Measurements from ENCODE around the gene PM20D2.

The PM20D2 gene

DNA sequence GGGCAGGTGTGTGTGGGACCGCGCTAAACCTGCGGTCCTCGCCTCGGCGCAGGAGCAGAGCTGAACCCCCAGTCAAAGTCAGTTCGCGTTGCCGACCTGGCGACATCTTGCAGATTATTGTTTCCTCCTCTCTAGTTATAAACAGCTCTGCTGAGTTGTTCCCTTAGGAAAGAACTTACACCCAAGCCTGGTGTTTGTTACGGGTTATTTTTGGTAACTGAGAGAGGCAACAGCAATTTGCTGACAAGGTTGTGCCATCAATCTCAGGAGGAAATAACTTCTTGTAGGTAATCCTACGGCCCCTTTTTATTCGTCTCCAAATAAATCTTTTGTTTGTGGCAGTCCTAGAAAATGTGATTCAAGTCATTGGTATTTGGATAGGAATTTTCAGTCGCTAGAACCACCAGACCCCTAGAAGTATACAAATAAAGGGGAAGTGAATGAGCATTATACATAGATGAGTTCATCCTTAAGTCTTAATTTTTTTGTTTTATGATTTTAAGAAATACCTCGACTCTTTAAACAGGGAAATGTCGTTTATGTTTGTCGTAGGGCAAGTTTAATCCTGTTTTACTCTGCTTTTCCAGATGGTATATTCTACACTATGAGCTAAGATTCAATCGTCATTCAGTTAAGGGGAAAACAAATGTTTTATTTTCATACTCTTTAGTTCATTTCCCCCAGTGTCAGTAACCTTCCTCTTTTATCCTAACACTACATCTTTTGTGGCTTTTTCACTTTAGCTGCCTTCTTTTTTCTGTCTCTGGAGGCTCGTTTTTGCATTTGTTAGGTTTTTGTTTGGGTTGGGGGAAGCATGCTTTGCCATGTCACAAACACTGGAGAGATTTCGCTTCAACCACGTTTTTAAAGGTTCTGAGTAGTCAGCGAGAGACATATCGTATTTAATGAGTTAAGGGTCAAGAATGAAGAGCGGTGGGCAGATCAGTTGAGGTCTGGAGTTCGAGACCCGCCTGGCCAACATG is 1.2 kb downstream of the PM20D2 start:
- DNase-seq = peak; percentile 57

DNA sequence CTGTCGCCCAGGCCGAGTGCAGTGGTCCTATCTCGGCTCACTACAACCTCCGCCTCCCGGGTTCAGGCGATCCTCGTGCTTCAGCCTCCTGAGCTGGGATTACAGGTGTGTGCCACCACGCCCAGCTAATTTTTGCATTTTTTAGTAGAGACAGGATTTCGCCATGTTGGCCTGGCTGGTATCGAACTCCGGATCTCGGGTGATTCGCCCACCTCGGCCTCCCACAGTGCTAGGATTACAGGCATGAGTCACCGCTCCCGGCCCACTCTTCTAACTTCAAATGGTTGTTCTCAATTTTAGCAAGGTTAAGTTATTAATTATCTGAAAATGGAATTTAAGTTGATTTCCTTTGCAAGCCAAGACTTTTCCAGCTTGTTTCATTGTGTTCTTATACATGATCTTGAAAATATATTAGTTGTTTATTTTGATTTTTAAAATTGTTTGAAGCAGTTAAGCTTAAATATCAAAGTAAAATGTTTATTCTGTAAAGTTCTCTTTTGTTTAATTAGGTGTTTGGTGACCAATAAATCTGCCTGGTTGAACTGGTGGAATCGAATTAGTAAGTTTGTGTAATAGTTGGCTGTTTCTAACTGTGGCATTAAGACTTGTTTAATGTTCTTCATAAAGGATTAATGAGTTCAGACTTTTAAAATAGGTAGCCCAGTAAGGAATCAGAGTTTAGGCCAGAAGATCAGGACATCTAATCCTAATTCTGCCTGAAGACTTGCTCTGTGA is 2.3 kb downstream of the PM20D2 start:
- DNase-seq = peak; percentile 14

DNA sequence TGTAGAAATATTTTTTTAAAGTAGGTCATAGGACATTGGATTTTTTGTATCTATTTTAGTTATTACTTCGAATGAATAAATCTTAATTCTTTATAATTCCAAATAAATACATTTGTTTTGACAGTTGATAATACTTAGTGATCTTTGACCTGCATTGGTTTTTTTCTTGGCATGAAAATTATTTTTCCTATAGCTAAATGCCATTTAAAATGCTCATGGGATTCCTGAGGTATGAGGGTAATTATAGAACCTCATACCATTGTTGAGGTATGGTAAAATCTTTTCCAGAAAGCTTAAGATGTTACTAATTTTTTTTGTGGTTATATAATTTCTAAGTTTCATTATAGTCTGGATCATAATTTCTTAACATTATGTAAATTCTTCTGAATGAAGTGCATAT is 8.3 kb downstream of the PM20D2 start:
- no peak for DNase-seq

DNA sequence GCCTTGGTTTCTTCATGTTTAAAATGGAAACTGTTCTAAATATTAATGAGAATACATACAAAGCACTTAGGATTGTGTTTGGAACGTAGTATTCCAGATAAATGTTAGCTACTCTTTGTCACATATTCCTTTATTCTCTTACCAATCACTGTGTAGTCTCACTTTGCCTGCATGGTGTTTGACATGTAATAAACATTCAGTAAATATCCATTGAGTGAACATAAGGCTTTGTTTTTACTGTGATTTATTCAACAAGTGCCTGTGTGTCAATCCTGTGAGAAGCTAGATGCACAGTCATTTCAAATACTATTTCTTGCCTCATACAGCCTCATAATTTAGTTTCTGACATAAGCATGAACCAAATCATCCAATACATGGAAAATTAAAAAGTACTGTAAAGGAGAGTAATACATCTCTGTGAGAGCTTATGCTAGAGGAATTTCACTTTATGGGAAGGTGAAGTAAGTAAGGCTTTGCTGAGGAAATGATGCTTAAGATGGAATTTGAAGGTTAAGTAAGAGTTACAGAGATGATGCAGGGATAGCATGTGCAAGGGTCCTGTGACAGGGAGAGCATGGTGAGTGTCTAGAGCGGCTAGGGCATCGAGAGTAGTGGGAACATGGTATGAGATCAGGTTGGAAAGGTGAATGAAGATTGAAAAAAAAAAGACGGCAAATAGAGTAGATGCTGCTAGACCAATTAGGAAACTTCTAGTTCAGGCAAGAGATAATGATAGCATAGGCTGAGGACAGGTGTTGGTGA is 14.7 kb downstream of the PM20D2 start:
- no peak for DNase-seq

DNA sequence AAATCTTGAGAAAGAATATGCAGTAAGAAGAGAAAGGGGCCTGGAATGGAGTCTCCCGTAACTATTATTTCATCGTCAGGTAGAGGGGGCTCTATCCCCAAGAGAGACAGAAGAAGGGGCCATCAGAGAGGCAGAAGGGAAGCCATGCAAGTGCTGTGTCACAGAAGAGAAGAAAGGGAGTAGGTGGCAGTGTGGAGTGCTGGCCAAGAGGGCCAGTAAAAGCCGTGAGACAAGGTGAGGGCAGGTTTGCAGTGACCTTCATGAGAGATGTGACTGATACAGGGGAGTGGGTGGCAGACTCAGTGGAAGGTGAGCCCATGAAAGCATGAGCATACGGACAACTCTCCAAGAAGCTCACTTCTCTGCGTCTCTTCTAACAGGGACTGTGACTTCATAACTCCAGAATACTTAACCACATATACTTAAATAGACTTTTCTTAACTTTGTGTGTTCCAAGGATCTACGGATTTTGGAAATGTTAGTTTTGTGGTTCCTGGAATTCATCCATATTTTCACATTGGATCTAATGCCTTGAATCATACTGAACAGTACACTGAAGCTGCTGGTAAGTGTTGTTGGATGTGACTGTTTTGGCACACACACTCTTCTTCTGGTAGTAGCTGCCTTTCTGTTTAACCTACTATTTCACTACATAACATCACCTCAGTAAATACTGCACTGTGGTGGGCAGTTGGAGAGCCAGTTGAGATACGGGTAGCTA is 15.6 kb downstream of the PM20D2 start:
- DNase-seq = no peak

DNA sequence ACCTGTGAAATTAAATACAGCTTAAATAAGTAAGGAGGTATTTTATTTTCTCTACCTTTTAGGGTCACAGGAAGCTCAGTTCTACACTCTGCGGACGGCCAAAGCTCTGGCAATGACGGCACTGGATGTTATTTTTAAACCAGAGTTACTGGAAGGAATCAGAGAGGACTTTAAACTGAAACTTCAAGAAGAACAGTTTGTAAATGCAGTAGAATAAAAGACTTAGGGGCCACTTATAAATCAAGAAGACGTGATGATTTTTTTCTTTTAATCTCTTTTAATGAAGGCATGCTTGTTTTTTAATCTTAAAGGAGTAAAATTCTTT is 16.2 kb downstream of the PM20D2 start:
- no peak for DNase-seq

DNA sequence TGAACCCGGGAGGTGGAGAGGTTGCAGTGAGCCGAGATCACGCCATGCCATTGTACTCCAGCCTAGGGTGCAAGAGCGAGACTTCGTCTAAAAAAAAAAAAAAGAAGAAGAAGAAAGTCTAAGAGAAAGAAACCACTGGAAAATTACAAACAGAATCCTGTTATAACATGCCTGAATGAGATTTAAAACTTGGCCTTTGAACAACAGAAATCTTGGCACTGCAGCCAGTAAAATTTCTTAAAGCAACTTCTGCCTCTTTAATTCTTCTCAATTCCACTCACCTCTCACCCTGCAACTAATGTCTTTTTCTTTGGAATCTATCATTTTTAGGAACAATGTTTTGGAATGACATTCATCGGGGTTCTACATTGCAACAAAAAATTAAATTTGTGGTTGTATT is 26.3 kb downstream of the PM20D2 start:
- DNase-seq = no peak

DNA sequence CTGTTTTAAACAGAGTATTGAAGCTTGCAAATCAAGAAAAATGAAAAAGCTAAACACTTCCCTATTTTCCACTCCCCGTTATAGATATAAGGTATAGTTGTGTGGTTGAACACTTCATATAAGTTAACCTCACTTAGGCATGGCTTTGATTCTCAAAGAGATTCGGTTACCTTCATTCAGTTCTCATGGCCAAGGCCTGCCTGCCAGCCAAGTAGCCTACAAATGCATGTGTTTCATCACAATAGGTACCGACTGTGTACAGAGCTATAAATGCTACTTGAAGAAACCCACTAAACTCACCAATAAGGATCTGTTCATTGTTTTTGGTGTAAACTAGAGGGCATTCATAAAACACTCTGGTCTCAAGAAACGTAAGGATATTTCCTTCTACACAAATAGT is 27.8 kb downstream of the PM20D2 start:
- DNase-seq = no peak

DNA sequence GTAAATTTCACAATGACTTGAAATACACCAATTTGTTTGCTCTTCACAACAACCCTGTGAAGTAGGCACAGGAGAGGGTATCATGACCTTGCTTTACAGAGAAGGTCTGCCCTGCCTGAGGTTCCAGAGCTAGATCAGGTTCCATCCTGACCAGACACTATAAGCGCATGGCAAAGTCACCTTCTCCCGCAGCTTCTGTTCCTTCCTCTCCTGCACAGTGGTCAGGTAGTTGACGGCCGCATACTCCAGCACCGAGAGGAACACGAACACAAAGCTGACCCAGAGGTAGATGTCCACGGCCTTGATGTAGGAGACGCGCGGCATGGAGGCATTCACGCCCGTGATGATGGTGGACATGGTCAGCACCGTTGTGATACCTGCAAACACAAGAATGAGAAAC is 34.3 kb downstream of the PM20D2 start:
- no peak for DNase-seq

DNA sequence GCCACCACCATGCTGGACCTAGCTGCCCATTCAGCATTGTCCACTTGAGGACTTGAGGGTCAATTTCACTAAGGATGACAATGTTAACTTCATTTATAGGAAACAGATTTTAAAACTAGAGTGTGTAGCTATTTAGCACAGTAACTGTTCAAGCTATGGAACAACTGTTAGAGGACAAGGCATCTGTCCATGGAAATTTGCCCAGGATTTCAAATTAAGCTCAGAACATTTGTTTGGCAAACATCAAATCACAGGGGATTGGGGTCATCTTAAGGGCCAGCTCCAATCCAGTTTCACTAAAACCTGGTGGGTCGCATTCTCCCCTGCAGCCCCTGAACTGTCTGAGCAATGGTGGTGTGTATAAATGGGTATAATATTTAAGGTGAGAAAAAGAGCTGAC is 35.1 kb downstream of the PM20D2 start:
- no peak for DNase-seq

DNA sequence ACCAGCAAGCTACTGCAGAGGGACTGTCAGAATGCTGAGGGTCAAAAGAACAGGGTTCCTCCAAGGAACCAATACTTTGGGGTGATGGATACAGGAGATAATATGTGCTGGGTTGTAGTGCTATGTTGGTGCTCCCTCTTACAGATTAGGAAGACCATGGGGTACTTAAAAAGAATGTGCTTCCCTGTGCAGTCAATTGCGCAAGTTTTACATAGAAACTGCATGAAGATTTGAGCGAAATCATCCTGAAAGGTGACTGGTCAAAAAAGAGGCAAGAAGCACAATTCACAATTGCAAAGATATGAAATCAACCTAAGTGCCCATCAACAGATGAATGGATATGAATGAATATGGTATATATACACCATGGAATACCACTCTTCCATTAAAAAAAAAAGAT is 37.4 kb downstream of the PM20D2 start:
- DNase-seq = no peak

DNA sequence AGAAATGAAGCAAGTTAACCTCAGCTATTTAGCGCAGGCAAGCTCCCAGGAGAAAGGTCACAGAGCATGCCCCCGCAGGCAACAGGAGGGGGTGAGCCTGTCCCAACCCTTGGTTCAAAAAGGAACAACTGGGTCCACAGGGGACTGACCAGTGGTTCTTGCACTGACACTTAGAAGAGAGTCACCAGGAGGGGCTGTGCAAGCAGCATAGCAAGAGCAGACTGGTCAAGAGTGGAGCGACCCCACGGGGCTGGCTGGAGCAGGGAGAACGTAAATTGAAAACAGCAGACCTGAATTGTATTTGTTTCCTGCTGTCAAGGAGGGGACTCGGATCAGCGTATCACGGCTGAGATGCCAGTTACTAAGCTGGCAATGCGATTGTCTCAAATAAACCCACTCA is 38.5 kb downstream of the PM20D2 start:
- DNase-seq = no peak

DNA sequence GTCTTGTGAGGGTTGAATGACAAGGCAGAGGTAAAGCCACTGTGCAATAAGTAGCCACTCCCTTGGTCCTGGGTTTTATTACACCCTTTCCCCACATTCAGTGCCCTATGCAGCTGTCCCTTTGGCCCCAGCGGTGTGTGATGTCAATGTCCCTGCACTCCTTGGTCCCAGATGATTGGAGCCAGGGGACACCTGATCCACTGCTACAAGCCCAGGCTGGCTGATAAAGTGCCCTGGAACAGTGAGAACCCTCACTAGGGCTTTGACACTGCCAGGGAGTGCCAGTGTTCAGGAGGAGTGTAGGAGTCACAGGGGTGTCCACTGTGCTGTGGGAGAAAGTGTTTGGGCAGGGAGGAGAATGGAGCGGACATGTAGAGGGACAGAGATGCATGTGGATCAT is 40.9 kb downstream of the PM20D2 start:
- DNase-seq = no peak

DNA sequence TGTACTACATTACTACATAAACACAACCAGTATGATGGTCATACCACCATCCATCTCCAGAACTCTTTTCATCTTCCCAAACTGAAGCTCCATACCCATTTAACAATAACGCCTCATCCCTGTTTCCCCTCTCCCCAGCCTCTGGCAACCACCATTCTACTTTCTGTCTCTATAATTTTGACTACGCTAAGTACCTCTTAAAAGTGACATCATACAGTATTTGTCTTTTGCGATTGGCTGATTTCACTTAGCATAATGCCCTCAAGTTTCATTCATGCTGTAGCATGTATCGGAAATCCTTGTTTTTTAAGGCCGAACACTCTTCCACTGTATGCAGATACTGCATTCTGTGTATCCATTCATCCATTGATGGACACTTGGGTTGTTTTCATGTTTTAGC is 41.6 kb downstream of the PM20D2 start:
- DNase-seq = no peak

DNA sequence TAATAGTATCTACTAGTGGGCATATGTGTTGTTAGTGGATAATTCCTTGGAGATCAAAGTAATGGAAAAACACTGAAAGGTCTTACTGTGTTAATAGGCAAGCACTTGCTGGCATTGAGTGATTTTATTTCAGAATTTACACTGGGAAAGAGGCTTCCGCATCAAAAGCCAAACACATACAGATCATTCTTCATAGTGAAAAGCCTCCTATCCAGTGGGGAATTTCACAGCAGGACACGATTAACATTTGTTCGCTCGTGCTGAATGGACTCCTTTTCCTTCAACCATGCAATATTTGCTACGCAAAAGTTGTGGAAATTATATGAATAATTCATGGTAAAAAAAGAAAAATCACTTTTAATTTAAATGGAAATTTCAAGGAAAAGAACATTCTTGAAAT is 44.9 kb downstream of the PM20D2 start:
- DNase-seq = no peak

DNA sequence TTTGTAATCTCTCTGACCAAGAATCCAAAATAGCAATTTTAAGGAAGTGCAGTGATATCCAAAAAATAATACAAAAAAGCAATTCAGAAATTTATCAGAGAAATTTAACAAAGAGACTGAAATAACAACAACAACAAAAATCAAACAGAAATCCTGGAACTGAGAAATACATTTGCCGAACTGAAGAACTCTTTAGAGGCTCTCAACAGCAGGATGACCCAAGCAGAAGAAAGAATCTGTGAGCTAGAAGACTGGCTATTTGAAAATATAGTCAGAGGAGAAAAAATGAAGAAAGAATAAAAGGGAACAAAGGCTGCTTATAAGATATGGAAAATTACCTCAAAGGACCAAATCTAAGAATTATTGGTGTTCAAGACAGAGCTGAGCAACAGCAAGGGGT is 48.7 kb downstream of the PM20D2 start:
- DNase-seq = no peak

DNA sequence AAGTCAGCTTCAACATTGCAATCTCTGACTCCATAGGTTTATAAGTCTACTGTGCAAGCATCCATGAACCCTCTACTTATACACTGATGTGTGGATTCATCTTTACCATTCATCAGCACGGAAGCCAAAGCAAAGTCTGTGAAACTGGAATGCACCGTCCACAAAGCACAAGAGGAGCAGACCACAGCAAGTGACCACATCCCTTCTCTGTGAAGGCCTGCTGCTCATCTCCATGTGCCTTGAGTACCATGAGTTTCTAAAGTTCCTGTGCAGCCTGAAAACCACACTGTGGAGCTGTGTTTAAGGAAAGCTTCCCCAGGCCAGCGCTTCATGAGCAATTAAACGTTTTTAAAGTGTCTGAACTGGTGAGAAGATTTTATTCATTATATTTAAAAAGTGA is 51.3 kb downstream of the PM20D2 start:
- DNase-seq = no peak

DNA sequence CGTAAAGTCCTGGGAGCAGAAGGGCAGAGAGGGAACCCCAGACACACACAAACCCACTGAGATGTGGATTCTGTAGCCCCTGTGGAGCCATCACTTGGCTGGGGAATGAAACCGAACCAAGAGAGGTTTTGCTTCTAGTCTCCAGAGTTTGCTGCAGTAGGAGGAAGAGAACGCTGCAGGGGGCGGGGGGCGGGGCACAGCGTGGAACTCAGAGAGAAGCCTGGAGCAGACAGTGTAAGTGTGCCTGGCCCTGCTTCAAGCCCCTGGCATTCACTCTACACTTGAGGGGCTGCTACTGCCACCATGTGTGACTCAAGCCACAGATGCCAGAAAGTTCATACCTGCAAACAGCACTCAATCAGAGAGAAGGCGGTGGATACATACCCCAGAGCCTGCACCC is 52.4 kb downstream of the PM20D2 start:
- no peak for DNase-seq

DNA sequence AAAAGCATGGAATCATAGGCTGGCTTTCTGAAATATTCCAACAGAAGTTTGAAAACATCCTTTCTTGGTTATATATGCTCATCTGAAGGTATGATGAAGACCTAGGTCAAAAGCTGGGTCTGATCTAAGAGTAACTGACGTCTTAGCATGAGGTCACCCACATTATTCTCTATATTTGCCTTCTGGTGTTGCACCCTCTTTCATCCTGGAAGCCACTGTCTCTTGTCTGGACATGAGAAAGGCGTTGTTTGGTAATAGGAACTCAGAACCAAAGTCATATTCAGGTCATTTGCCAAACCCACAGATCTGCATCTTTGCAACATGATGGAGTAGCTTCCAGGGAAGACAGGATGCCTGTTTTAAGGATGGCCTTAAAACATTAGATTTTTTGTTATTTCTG is 53.7 kb downstream of the PM20D2 start:
- no peak for DNase-seq

DNA sequence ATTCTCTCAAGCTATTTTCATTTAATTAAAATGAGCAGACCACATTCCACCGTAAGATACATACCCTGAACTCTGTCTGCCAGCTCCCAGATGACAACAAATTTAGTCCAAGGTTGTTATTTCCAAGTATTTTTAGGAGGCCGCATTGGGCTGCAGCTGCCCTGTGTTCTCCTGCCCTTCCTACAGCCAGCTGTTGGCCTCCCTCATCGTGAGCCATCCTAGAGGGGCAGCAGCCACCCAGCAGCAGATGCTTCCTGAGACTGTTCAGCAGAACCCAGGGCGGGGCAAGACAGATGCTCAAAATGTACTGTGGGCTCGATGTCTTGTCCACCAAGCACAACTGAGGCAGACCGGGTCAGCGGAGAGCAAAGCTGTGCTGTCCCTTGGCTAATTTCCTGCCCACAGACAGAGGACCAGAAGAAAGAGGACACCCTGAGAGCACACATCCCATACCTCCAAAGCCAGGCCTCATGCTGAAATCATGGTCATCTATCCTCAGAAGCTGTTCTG is 54.9 kb downstream of the PM20D2 start:
- no peak for DNase-seq

DNA sequence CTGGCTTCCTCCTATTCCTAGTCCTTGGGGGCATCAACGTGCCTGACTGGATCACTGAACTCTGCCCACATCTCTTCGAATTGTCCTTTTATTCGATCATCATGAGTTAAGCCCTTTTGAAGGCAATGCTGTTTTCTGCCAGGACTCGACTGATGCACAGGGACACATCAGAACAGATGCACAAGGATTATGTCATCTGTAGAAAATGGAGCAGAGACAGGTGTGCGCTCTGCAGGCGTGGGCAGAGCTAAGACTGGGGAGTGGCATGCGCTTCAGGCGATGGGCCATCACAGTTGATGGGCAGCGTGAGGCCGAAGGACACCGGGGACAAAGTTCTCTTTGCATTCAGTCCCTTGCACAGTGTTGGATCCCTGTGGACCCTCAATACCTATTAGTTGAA is 58.2 kb downstream of the PM20D2 start:
- no peak for DNase-seq

DNA sequence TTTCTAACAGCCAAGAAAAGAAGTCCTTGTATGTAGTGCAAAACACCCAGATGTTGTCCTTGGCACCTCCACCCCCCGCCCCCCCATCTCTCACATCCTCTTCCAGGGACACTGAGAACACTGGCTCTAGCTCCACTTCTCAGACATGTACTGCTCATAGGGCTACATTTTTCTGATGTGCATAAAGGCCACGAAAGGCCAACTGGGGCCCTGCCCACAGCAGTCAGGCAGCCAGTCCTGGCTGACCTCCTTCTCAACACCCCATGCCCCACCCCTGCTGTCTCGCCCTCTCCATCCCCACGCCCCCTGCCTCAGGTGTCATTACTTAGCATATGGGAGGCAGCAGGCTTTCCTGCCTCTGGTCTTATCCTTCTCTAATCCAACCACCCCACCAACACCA is 60.0 kb downstream of the PM20D2 start:
- DNase-seq = no peak

DNA sequence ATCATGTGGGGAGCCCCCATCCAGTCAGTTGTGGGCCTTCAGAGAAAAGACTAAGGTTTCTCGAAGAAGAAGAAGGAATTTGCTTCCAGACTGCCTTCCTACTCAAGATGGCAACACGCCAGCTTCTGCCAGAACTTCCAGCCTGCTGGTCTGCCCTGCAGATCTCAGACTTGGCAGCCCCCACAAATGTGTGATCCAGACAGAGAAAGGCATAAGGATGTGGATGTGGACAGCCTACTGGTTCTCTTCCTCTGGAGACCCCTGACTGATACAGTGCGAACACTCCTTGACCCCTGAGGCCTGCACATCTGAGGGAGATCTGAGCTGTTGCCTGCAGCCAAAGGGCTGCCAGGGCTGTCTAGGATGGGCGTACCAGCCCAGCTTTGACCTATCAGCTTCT is 62.7 kb downstream of the PM20D2 start:
- DNase-seq = no peak

Data from HCEC 1CT (cell line).